GM18873 (cell line): ENCODE measurements around the gene TMTC2.
A peak's percentile ranks its signal among the peaks of the same experiment; 100 is the strongest.

Experiments
- ATAC-seq: cut with Tn5 transposase; IDR thresholded peaks from one replicate; pipeline ENCODE4 v1.9.1; 2021; ENCODE audit warnings: mild to moderate bottlenecking, moderate library complexity, moderate number of reproducible peaks; ENCODE audit not compliant: unreplicated experiment, low FRiP score

Gene TMTC2

DNA sequence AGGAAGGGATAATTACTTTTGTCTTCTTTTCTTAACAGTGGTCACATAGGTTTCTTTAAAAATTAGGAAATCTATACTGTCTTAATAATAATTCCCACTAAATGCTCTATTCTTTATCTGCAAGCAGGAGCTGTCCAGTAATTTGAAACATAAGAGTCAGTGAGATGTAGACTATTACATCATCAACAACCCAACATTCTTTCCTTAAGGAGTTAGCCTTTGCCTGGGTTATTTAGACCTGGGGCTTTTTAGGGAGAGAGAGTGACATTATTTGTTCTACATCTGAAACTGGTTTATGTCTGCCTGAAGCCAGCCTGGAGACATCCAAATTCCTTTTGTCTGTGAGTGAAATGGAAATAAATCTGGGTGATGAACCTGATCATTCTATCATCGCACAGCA, 294.4 kb downstream of the TMTC2 start:
- no peak for ATAC-seq

DNA sequence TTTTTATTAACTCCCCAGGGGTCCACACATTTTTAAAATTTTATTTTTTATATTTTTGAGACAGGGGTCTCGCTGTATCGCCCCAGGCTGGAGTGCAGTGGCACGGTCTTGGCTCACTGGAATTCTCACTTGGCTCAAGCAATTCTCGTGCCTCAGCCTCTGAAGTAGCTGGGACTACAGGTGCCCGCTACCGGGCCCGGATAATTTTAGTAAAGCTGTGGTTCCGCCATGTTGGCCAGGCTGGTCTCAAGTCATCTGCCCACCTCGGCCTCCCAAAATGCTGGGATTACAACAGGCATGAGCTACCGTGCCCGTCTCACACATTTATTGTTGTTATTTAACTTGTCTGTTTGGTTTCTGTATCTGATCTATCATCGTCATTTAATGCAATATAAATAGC, 307.4 kb downstream of the TMTC2 start:
- ATAC-seq: no peak

DNA sequence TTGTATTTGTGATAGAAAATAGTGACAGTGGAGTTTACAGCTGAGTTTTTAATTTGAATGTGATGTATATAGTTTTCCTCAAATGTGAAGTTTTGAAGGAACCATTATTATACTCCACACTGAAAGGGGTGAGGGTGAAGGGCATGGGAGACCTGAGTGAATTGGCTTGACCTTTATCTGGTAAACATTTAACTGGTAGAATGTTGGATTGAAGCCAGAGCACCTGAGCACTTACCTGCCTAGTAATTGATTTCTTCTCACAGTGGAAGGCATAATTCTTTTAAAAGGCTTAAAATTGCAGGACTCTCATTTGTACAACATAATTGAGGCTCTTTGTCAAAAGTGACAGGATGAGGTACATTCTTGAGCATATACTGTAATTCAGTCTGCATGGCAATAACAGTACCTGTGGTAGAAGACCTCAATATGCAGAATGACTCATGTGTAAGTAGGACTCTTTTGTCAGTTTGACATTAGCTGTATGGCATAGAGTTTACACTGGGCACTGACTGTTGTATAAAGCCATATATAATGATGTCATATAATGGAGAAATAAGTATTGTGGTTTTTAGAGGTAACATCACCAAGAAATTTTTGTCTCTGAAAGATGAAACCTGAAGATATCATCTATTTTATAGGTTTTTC, 309.6 kb downstream of the TMTC2 start:
- peak; percentile 90 for ATAC-seq

DNA sequence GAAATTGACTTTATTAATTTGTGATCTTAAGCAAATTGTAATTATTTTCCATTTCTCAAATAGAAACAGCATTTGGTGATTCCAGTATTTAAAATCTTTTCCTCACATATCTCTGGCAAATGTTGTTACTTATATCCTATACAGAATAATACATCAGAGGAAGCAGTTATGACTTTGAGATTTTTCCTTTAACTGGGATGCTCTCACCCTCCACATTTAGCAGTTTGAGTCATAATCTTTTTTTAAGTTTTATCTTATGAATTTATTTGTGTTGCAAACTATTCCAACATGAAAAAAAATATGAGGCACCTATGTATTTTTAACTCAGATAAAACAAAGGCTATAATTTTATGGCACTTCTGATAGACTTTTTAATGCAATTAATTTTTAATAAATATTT, 311.8 kb downstream of the TMTC2 start:
- no peak for ATAC-seq

DNA sequence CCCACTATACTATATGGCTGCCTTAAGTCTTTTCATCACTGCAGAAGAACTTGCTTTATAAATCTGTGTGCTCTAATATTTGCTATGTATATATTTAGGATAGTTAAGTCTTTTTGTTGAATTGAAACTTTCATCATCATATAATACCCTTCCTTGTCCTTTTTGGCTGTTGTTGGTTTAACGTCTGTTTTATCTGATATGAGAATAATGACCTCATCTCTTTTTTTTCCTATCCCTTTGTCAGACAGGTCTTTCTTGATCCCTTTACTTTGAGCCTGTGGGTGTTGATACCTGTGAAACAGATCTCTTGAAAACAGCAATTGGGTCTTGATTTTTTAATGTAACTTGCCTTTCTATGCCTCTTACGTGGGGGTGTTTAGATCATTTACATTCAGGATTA, 316.3 kb downstream of the TMTC2 start:
- no peak for ATAC-seq

DNA sequence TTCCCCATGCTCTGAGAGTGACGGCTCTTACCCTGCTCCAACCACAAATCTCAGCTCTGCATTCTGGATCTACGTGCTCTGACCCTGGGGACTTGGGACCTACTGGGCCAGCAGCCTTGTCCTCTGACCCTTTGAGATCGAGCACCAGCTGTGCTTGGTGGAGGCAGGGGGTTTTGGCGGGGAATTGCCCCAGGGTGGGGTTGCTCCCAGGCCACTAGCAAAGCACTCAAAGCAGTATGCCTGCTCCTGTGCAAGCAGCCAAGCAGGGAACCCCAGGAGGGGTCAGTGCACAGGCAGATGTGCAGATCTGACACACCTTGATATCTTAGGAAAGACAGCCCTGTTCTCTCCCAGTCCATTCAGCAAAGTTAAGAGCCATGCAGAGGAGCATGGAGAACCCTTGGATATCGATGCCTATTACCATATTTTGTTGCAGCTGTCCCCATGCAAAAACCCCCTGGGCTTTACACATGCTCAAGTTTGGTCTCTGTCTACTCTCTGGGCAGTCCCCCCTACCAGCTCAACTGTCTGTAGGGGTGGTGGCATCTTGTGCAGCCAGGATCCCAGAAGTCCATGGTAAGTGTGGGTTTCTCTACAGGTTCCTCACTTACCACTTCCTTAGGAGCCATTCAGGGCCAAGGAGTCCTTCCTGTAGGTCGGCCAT, 319.0 kb downstream of the TMTC2 start:
- no peak for ATAC-seq

DNA sequence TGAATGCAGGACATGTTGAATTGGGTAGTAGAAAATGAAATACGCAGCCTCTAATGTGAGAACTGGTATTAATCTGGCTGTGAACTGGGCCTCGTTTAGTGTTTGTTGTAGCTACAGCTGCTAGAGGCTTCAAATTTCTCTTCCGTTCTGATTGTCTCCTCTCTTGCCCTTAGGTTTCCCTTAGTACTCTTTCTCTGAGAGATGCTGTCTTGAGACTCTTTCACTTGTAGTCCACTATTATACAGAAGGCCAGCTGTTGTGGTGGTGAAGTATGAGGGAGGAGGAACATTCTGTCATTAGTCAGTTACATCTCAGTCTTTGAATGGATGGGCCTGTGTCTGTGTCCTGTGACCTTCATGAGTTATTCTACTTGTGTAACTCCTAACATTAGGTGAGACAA, 322.0 kb downstream of the TMTC2 start:
- ATAC-seq: no peak

DNA sequence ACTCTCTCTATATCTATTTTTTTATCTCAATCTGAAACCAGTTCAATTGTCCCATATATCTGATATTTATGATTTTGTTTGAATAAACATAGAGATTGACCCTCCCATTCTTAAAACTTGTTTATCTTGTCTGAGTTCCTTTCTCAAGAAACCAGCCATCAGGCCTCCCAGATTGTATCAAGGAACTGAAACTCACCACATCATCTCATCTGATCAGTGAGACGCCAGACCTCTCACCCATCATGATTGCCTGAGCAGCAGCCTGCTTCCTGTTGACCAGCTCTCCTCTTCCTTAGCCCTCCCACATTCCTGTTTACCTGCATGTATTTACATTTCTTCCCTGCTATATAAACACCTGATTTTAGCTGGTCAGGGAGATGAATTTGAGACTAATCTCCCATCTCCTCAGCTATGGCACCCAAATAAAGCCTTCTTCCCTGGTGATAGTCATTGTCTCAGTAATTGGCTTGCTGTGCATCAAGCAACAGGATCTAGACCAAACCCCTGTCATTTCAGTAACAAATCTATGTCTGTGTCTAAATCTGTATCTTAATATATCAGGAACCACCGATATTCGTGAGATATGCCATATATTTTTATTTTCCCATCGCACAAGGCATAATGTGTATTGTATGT, 323.6 kb downstream of the TMTC2 start:
- ATAC-seq: peak; percentile 94

DNA sequence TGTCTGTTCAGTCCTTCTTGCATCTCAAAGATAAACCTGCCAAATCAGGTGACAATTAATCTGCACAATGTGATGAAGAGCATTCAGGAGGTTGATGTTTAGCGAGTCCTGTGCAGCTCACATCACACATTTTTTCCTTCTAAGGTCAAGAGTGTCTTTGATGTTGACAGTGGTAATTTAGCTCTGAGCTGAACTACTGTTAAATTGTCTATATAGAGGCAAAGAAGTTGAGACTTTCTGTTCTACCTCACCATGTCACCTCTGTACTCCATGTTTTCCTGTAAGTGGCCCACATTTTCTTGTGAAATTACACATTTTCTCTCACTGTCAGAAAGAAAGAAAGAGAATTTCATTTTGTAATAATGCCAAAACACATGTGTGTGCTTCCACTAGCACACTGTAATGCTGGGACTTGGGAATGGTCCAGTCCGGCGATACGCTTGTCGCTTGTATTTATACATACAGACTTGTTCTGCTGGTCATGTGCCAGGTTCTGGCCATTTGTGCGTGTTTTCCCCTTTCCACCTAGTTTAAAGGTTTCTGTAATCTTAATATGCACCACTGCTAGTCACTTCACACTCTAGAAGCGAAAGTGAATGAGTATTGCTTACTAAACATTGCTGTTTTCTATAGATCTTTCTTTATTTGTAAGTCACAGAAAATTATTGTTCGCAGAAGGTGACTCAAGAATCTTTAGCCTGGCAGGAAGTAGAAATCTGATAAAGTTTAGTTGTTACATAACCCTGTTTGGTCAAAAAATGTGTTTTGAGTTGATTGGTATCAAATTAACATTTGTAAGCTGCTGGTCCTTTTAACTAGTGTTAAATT, 328.9 kb downstream of the TMTC2 start:
- ATAC-seq: no peak

DNA sequence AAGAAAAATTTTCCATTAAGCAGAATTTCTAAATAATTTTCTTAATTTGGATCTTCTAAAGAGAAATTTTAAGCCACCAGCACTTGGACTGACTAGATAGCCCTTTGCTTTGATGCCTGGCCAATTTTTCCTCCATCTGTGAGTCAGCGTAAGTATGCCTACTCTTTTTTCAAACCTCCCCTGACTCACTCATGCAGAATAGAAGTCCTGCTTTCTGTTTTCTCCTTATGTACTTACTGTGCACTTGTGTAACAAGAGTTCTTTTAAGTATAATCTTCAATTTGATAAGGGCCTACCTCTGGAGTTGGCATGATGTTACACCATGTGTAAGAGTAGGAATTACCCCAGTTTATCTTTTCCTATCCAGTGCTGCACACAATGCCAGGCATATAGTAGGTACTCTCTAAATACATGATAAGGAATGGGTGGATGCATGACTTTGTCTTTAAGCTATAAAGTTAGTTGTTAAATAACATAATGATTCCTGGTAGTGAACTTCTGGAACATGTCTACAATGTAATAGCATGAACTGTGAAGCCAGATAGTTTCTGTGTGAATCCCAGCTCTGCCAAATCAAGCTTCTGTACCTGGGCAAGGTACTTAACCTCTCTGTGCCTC, 329.6 kb downstream of the TMTC2 start:
- ATAC-seq: no peak

DNA sequence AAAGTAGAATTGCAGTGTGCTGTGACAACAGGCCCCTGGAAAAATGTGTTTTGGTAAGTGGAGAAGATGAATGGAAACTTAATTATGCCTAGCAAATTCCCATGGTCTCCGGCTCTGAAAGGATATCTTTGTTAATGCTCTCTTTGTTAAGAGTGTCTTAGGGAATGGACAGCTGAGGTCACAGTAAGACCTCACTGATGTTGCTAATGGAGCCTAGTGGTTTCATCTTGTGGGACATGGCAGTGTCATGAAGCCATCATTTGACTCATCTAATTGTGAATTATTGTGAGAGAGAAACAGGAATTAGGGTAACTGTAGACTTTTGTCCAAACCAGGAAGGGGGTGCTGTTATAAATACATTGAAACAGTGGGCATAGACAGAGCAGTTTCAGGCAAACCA, 330.3 kb downstream of the TMTC2 start:
- ATAC-seq: no peak

DNA sequence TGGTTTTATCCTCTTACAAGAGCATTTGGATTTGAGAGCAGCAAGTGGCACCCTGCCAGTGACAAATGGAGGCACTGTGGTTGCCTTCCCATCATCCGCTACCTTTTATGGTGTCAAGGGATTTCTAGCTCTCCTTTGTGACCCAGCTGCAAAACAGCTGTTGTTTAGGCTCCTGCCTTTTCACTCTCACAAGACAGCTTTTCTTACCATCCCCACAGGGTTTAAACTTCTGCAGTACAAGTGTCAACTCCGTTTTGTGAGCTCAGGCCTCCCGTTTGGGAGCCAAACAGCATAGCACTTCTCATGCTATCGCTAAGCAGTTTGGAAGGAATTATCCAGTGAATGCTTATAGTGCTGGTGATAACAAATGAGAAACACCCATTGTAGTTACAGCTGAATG, 331.4 kb downstream of the TMTC2 start:
- no peak for ATAC-seq

DNA sequence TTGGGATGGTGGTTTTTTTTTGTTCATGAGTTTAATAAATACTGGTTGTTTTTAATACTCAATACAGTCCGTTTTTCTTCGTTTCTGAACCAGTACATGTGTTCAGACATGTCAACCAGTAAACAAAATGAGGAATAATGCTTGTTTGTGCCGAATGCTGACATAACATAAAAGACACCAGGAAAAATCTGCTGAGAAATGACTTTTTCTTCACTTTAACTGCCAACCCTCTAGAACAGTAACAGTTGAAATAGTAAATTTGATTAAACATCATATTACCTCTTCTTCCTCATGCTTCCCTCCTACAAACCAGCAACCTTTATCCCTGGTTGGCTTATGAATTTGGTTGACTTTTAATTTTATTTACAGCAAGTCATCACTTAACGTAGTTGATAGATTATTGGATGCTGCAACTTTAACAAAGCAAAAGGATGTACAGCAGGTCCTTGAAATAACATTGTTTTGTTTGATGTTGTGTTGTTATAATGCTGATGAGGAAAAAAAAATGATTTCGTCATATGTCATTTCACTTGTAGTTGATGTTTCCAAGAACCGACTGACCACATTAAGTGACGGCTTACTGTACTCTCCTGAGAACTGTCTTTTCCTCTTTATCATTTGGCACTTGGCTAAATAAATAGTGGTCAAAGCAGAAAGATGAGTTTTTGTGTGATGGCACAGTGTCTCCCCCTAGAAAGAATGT, 340.5 kb downstream of the TMTC2 start:
- ATAC-seq: no peak

DNA sequence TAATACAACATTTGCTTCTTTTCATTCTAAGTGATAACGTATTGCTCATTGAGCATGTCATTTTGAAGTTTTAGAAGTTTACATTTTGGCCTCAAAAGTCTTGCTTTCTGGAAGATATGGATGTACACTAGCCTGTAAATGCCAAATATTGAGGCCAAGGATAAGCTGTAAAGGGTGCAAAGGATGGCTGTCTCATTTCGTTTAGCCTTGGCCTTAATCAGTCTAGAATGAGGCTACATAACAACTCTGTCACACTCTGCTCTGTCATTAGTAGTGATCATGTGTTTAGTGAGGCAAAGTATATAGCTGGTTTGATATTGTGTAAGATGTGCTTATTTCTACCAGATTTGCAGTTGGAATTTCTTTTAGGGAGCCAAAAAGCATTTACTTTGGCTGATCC, 344.5 kb downstream of the TMTC2 start:
- no peak for ATAC-seq

DNA sequence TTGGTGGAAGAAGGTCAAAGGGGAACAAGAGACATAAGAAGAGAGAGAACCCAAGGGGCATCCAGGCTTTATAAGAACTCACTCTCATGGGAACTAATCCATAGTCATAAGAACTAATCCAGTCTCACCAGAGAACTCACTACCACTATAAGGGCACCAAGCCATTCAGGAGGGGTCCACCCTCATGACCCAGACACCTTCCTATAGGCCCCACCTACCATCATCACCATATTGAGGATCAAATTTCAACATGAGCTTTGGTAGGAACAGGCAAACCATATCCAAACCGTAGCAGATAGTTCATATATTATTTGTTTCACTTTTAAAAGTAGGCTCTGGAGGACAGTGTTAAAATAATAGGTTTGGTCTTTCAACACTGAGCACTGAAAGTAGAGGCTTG, 350.1 kb downstream of the TMTC2 start:
- ATAC-seq: no peak

DNA sequence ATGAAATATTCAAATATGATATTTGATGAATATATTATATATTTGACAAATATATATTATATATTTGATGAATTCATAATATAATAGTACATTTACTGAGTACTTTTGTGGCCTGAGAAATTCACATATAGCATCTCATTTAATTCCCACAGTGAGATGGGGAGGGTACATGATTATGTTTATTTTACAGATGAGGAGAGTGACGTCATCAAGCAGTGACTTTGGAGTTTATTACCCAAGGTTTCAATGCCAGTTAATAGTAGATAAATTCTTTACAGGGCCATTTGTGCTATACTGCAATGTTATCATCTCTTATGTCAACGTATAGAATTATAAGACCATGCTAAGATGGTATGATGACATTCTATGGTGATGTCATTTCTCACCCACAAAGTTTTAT, 352.7 kb downstream of the TMTC2 start:
- no peak for ATAC-seq

DNA sequence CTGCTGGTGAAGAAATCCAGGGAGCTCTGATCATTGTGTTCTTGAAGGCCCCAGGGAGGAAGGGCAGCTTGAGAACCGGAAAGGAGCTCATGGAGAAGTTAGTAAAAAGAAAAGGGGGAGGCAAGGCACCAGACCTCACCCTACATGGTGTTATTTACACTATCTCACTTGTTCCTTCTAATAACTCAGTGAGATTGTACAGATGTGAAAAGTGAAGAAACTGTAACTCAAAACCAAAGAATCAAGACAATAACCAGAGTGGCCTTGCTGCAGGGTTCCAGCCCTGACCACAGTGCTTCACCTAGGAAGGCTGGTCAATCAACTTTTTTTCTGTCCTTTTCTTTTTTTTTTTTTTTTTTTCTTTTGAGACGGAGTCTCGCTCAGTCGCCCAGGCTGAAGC, 353.6 kb downstream of the TMTC2 start:
- ATAC-seq: no peak

DNA sequence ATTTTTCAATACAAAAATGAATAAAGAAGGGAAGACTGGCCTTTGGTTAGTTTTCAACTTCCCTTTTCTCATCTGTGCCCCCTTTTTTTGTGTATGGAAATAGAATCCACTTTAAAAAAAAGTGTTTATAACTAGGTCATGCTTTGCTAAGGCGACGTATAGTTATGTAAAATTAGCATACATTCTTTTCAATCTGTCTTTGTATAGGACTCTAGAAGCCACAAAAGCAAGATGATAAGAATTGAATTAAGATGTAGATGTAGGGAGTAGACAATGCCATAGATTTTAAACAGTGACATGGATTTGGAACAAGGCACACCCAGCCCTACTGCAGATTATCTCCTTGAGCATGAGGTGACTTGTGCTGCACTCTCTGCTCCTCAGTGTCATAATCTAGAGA, 354.3 kb downstream of the TMTC2 start:
- ATAC-seq: no peak

DNA sequence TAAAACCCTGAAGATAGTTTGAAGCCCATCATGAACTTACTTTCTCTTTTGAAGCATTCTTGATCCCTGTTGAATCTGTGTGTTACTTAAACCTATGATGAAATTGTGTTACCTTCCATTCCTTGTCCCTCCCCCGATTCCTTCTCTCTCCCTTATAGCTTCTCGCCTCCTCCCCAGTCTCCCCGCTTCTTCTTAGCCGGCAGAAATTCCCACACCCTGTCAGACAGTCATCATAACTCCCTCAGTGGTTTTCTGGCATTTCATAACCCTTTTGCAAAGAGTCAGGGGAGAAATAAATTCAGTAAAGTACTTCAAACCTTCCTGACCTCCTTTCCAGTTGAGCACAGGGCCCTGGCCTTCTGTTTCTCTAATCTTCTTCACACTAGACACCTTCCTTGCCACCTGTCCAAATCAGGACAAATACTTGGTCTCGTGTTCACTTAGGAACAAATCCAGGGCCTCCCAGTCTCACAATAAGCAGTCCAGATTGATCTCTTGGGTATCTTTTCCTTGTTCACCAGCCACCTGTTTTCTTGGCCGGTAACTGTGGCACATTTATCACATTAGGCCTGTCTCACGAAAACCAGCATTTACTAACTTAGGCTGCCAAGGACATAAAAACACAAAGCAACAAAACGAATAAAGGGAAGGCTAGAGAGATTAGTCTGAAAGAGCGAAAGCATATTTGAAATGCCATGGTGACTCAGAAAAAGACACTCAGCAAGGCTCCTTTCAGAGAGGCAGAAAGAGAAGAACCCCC, 355.9 kb downstream of the TMTC2 start:
- no peak for ATAC-seq
